Osteoblast (primary cell): ENCODE measurements around the gene DMPK. TPM values are rescaled to one million over a fixed set of nuclear protein-coding genes. Genes with fewer than 3 reads are reported as not detected.
A peak's percentile ranks its signal among the peaks of the same experiment; 100 is the strongest.

Experiments
- DNase-seq: peaks from one replicate; pipeline ENCODE4 v3.0.0; 2011; ENCODE audit warnings: low spot score, mixed read lengths; ENCODE audit not compliant: insufficient read length; ENCODE audit errors: missing footprints
- H2AFZ ChIP-seq: 2 replicates; pipeline ENCODE4 v1.6.0; 2011; ENCODE audit warnings: mild to moderate bottlenecking, low read length
- H3K27ac ChIP-seq: 2 replicates; pipeline ENCODE4 v1.5.1; 2011; ENCODE audit warnings: mild to moderate bottlenecking, low read depth, low read length, moderate library complexity
- H3K27me3 ChIP-seq: 2 replicates; pipeline ENCODE4 v1.6.0; 2012; ENCODE audit warnings: mild to moderate bottlenecking, control low read depth, inconsistent platforms, low read length, moderate library complexity; ENCODE audit not compliant: insufficient read depth
- H3K36me3 ChIP-seq: 2 replicates; pipeline ENCODE4 v1.5.1; 2011; ENCODE audit warnings: mild to moderate bottlenecking, low read length, control low read depth, moderate library complexity; ENCODE audit not compliant: insufficient read depth
- H3K4me1 ChIP-seq: 2 replicates; pipeline ENCODE4 v1.5.1; 2011; ENCODE audit warnings: mild to moderate bottlenecking, low read length, control low read depth, moderate library complexity; ENCODE audit not compliant: insufficient read depth
- H3K4me2 ChIP-seq: 2 replicates; pipeline ENCODE4 v1.6.0; 2011; ENCODE audit warnings: mild to moderate bottlenecking, low read length; ENCODE audit not compliant: insufficient read depth
- H3K4me3 ChIP-seq: fragments of 200-600 bp; sonication (generic); 3 replicates; pipeline ENCODE4 v1.5.1; 2012; ENCODE audit warnings: mild to moderate bottlenecking, low read length, inconsistent platforms; ENCODE audit not compliant: insufficient read depth
- H3K79me2 ChIP-seq: 2 replicates; pipeline ENCODE4 v1.6.0; 2012; ENCODE audit warnings: mild to moderate bottlenecking, low read length, control low read depth, inconsistent platforms; ENCODE audit not compliant: insufficient read depth
- H3K9me3 ChIP-seq: 2 replicates; pipeline ENCODE4 v1.5.1; 2011; ENCODE audit warnings: low read depth, low read length, control low read depth
- H4K20me1 ChIP-seq: 2 replicates; pipeline ENCODE4 v1.6.0; 2012; ENCODE audit warnings: mild to moderate bottlenecking, low read length, control low read depth; ENCODE audit not compliant: insufficient read depth
- total RNA-seq: library from RNA; depleted of rRNA; stranded (reverse); fragments of >200 nt; gene quantifications from 2 replicates; pipeline ENCODE4 v1.2.3, GENCODE V29; 2012
- TF ChIP-seq, protein P1 (sequence below): IDR thresholded peaks from 2 replicates; pipeline ENCODE4 v1.5.1; 2011; ENCODE audit warnings: mild to moderate bottlenecking, low read depth, low read length, moderate library complexity; ENCODE audit errors: extremely low read depth

Gene DMPK
- total RNA-seq, 1 donor, result 30.4 TPM

DNA sequence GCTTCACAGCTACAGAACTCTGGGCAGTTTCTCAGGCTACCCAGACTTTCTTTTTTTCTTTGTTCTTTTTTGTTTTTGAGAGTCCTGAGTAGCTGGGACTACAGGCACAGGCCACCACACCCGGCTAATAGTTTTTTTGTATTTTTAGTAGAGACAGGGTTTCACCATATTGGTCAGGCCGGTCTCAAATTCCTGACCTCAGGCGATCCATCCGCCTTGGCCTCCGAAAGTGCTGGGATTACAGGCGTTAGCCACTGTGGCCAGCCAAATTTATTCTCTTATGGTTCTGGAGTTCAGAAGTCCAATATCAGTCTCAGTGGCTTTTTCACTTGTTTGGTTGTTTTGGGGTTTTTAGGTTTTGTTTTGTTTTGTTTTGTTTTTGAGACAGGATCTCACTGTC, 36.7 kb downstream of the DMPK start:
- H3K27ac ChIP-seq, result no peak overlapping the region
- no peaks in the 10 kb centered on the region for H3K9me3 ChIP-seq
- DNase-seq, result no peak
- H3K4me2 ChIP-seq, result no peak overlapping the region
- H3K27me3 ChIP-seq, result peaks cover 5% of the 10 kb centered on the region
- H3K4me1 ChIP-seq, result no peaks in the 10 kb centered on the region
- no peaks in the 10 kb centered on the region for H3K79me2 ChIP-seq
- TF ChIP-seq, protein P1, sequence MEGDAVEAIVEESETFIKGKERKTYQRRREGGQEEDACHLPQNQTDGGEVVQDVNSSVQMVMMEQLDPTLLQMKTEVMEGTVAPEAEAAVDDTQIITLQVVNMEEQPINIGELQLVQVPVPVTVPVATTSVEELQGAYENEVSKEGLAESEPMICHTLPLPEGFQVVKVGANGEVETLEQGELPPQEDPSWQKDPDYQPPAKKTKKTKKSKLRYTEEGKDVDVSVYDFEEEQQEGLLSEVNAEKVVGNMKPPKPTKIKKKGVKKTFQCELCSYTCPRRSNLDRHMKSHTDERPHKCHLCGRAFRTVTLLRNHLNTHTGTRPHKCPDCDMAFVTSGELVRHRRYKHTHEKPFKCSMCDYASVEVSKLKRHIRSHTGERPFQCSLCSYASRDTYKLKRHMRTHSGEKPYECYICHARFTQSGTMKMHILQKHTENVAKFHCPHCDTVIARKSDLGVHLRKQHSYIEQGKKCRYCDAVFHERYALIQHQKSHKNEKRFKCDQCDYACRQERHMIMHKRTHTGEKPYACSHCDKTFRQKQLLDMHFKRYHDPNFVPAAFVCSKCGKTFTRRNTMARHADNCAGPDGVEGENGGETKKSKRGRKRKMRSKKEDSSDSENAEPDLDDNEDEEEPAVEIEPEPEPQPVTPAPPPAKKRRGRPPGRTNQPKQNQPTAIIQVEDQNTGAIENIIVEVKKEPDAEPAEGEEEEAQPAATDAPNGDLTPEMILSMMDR, result no peak
- H3K4me3 ChIP-seq, result no peak overlapping the region
- no peak overlapping the region for H2AFZ ChIP-seq
- H4K20me1 ChIP-seq, result no peaks in the 10 kb centered on the region
- H3K36me3 ChIP-seq, result no peaks in the 10 kb centered on the region

DNA sequence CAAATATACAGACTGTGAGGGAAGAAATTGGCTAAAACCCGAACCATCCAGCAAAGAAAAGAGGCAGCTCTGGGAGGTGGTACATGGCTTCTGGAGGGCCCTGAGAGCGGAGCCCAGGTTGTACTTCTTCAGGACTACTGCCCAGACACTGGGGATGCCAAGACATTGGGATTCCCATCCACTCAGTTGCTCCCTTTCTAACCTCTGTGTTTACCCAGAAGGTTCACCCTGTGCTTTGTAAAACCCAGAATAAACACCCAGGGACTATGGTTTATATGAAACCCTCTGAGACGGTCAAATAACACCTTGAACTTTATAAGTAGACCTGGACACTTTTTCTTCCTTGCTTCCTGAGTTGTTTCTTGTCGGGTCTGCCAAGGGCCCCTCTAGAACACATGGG, 39.3 kb downstream of the DMPK start:
- H3K36me3 ChIP-seq, result no peaks in the 10 kb centered on the region
- H3K27ac ChIP-seq, result no peak overlapping the region
- H3K9me3 ChIP-seq, result no peaks in the 10 kb centered on the region
- H3K79me2 ChIP-seq, result no peaks in the 10 kb centered on the region
- H4K20me1 ChIP-seq, result no peaks in the 10 kb centered on the region
- DNase-seq, result no peak
- no peaks in the 10 kb centered on the region for H3K4me1 ChIP-seq
- H3K4me3 ChIP-seq, result no peak overlapping the region
- H3K4me2 ChIP-seq, result no peak overlapping the region
- TF ChIP-seq, protein P1, result no peak
- no peak overlapping the region for H2AFZ ChIP-seq
- H3K27me3 ChIP-seq, result peaks cover 5% of the 10 kb centered on the region

DNA sequence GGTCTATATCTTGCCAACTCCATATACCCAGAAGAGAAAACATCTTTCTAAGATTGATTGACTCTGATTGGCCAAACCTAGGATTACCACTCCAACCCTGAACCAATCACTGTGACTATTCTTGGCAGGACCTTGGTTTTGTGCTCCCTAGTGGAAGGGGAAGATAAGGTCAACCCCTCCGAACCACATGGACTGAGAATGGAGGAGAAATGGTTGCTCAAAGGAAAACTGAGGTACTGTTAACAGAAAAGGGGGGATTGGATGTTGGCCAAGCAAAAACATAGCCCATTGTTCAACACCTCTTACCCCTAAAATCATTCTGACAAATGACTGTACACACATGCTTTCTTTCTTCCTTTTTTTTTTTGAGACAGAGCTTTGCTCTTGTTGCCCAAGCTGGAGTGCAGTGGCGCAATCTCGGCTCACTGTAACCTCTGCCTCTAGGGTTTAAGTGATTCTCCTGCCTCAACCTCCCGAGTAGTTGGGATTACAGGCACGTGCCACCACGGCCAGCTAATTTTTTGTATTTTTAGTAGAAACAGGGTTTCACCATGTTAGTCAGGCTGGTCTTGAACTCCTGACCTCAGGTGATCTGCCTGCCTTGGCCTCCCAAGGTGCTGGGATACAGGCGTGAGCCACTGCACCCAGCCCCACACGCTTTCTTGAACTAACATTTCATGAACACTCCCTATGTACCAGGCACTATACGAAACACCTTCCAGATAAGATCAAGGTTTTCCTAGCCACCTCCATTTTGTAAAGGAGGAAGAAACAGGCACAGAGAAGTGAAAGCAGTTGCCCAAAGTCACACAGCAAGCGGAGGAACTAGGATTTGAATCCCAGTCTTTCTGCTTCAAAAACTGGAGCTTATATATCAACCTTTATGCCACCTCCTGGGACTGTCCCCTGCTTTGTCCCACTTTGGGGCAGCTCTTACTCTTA, 42.5 kb downstream of the DMPK start:
- H3K9me3 ChIP-seq, result no peaks in the 10 kb centered on the region
- H3K4me2 ChIP-seq, result no peak overlapping the region
- no peaks in the 10 kb centered on the region for H3K4me1 ChIP-seq
- TF ChIP-seq, protein P1, result no peak
- no peak overlapping the region for H2AFZ ChIP-seq
- no peak for DNase-seq
- no peaks in the 10 kb centered on the region for H3K36me3 ChIP-seq
- no peak overlapping the region for H3K27ac ChIP-seq
- no peaks in the 10 kb centered on the region for H3K79me2 ChIP-seq
- no peak overlapping the region for H3K4me3 ChIP-seq
- H3K27me3 ChIP-seq, result peaks cover 2% of the 10 kb centered on the region
- no peaks in the 10 kb centered on the region for H4K20me1 ChIP-seq

DNA sequence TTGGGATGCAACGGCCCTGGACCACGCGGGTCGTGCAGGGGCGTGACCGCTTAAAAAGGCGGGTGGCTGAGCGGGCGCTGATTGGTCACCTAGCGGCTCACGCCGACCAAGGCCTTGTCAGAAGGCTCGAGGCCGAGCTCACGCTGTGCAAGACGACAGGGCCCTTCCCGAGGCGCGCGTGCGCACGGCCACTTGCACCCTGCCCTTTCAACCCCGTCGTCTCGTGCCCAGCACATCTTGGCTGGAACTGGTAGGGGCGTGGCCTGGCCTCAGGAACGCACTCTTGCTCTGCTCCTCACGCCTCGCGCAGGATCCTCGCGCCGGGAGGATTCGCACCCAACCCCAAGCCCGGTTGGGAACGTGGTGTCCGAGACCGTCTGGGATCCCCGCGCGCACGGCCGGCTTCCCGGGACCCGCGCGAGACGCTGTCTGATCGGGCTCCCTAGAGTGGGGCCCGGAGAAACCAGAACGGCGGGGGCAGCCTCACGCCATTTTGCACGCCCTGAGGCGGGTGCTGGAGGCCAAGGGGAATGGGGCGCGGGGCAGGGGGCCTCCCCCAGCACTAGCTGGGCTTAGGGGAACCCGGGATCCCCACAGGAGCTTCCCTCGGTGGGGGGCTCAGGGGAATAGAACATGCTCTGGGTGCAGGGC, 49.0 kb downstream of the DMPK start, which contains the start of gene MEIOSIN:
MEIOSIN (plus strand) TSS at position 280 of the 651 bp plus-strand sequence. CDS start 1,938 bp downstream, outside the sequence.
- no peaks in the 10 kb centered on the region for H3K36me3 ChIP-seq
- H3K9me3 ChIP-seq, result no peaks in the 10 kb centered on the region
- H3K27me3 ChIP-seq, result no peaks in the 10 kb centered on the region
- no peak within 1 kb of the TSS for H3K4me3 ChIP-seq
- DNase-seq, result no peak
- no peak within 1 kb of the TSS for H3K4me2 ChIP-seq
- H3K4me1 ChIP-seq, result peaks cover 7% of the 10 kb centered on the region
- H2AFZ ChIP-seq, result peak within 1 kb of the TSS; percentile 65
- TF ChIP-seq, protein P1, result no peak
- peaks cover 25% of the 10 kb centered on the region for H3K79me2 ChIP-seq
- H4K20me1 ChIP-seq, result peaks cover 10% of the 10 kb centered on the region
- H3K27ac ChIP-seq, result no peak within 1 kb of the TSS
